GM19035 (cell line): Measurements from ENCODE around the gene HAND2.

ENCODE experiments used
- ATAC-seq: cut with Tn5 transposase; IDR thresholded peaks from one replicate; pipeline ENCODE4 v1.9.1; 2021; ENCODE audit not compliant: unreplicated experiment

Gene HAND2

GRCh38 chr4:173536808-173537429, 6.9 kb upstream of the HAND2 start:
- no peak for ATAC-seq

- ATAC-seq = no peak
Observed at GRCh38 chr4:173535957-173536356, 5.9 kb upstream of the HAND2 start.

- no peak for ATAC-seq
Observed at GRCh38 chr4:173535165-173535902, 5.3 kb upstream of the HAND2 start.

- no peak for ATAC-seq
Observed at GRCh38 chr4:173534434-173534833, 4.4 kb upstream of the HAND2 start.

GRCh38 chr4:173532725-173533511, 2.9 kb upstream of the HAND2 start:
- ATAC-seq = no peak

- ATAC-seq = no peak
Observed at GRCh38 chr4:173531086-173531965, 1.3 kb upstream of the HAND2 start.

GRCh38 chr4:173530326-173531085, 477 bp upstream of the HAND2 start:
- ATAC-seq = no peak

- no peak for ATAC-seq
Observed at GRCh38 chr4:173528378-173529321, 1.4 kb downstream of the HAND2 start.

- no peak for ATAC-seq
Observed at GRCh38 chr4:173527103-173527891, 2.7 kb downstream of the HAND2 start.

- ATAC-seq = no peak
Observed at GRCh38 chr4:173526724-173527102, 3.3 kb downstream of the HAND2 start.

- no peak for ATAC-seq
Observed at GRCh38 chr4:173526027-173526482, 4.0 kb downstream of the HAND2 start.

- ATAC-seq = no peak
Observed at GRCh38 chr4:173525118-173526011, 4.7 kb downstream of the HAND2 start.

- ATAC-seq = no peak
Observed at GRCh38 chr4:173524218-173525117, 5.6 kb downstream of the HAND2 start.

- ATAC-seq = no peak
Observed at GRCh38 chr4:173522951-173523395, 7.1 kb downstream of the HAND2 start.

- no peak for ATAC-seq
Observed at GRCh38 chr4:173522160-173522950, 7.7 kb downstream of the HAND2 start.
